GM19438 (cell line): Measurements from ENCODE around the gene CEP68.
"Not testable (repeated sequence)": the region's sequence is repeated elsewhere in the genome, so short reads cannot be mapped to it uniquely, and the experiment has no call there.

Experiments
- ATAC-seq: cut with Tn5 transposase; IDR thresholded peaks from one replicate; pipeline ENCODE4 v1.9.1; 2021; ENCODE audit warnings: low read depth; ENCODE audit not compliant: unreplicated experiment

CEP68 gene, protein sequence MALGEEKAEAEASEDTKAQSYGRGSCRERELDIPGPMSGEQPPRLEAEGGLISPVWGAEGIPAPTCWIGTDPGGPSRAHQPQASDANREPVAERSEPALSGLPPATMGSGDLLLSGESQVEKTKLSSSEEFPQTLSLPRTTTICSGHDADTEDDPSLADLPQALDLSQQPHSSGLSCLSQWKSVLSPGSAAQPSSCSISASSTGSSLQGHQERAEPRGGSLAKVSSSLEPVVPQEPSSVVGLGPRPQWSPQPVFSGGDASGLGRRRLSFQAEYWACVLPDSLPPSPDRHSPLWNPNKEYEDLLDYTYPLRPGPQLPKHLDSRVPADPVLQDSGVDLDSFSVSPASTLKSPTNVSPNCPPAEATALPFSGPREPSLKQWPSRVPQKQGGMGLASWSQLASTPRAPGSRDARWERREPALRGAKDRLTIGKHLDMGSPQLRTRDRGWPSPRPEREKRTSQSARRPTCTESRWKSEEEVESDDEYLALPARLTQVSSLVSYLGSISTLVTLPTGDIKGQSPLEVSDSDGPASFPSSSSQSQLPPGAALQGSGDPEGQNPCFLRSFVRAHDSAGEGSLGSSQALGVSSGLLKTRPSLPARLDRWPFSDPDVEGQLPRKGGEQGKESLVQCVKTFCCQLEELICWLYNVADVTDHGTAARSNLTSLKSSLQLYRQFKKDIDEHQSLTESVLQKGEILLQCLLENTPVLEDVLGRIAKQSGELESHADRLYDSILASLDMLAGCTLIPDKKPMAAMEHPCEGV

GRCh38 chr2:65056215-65057053 lies at the start of gene CEP68:
Gene CEP68 (plus strand): TSS chr2:65056416. CDS start chr2:65069445, 13,029 bp downstream.
- ATAC-seq, result peak; percentile 81

- no peak for ATAC-seq
Measured at GRCh38 chr2:65013776-65014175, 42.4 kb upstream of the CEP68 start.

DNA sequence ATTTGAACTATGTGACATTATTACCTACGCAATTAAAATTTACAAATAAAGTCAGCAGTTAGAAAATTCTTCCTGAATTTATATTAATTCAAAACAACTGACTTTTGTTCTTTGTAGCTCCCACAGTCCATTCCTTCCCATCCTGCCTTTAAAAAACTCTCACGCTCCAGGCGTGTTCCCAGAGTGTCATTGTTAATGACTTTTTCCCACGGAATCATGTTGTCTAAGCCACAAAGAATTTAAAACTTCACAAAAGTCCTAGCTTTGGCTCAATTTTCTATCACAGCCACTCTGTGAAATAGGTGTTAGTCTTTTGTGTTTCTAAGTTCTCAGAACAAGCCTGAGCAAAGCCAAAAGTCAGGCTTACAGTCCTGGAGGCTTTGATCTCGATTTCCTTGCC lies 40.5 kb upstream of the CEP68 start:
- ATAC-seq, result no peak

DNA sequence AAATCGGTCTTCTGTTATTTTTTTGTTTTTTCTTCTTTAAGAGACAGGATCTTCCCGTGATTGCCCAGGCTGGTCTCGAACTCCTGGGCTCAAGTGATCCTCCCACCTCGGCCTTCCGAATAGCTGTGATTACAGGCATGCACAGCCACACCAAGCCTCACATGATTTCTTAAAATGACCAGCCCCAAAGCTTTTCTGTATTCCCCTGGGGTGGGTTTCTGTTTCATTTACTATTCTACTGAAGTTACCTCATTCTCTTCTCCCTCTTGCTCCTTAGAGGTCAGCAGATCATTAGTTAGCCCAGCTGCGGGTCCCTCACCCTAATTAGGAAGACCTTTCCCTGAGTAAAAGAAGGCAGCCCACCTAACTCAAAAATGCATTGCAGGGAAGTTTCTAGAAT lies 39.4 kb upstream of the CEP68 start:
- peak; percentile 56 for ATAC-seq

DNA sequence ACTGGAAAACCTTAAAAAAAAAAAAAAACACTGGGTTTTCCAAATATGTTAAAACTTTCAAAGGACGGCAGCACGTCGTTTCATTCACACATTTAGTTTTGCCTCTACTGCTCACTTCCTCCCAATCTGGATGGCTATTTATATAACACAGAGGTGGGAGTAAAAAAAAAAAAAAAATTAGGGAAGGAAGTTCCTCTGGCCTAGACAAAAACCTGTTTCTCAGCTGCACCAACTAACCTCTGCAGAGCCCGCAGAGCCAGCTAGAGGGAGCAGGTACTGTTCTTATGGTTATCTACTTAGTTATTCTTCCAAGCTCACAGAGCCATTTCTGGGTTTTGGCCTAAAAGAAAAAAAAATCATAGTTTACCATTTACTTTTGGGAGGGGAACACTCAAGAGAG lies 38.9 kb upstream of the CEP68 start:
- ATAC-seq, result no peak

- ATAC-seq, result no peak
Measured at GRCh38 chr2:65018141-65018582, 38.1 kb upstream of the CEP68 start.

DNA sequence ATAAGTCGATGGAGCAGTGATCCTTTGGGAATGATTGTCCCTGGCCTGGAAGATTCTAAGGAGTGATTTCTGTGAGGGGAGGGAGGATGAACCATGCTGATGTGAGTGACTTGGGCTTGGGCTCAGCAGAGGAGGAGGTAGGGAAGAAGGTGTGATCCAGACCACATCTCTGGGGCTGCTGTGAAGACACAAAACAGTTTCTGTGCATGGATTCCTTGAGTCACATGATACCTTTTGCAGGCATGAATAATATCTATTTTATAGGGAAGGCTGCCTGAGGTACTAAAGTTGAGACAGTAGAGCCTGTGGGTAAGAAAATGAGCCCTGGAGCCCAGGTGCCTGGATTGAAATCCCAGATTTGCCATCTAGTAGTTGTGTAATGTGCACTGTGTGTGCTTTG lies 37.2 kb upstream of the CEP68 start:
- no peak for ATAC-seq

DNA sequence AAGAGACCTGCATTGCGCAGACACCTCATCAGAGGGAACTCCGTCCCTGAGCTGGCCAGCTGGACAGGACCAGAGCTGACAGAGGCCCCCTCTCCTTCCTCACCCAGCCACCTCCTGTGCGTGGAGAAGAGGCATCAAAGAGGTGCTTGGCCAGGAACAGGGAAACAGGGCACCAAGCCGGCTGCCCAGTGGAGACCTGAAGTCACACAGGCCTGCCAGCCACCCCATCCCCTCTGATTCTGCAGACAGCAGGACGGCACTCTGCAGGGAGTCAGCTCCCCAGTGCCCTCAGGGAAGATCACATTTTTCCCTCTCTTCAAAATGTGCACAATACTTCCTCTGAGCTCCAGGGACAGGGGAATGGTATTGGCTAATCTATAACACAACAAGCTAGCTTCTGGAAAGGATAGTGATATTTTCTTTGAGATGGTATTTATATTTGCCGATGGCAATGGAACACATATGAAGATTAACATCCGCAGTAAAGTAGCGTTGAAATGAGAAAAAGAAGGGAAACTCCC lies 36.5 kb upstream of the CEP68 start:
- ATAC-seq, result no peak

DNA sequence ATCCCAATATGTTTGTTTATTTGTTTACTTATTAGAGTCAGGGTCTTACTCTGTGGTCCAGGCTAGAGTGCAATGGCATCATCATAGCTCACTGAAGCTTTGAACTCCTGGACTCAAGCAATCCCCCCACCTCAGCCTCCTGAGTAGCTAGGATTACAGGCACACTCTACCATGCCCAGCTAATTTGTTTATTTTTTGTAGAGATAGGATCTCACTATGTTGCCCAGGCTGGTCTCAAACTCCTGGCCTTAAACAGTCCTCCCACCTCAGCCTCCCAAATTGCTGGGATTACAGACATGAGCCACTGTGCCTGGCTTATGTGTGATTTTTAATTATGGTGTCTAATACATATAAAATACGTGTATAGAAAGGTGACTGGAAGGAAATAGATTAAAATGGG lies 36.0 kb upstream of the CEP68 start:
- ATAC-seq, result not testable (repeated sequence)

DNA sequence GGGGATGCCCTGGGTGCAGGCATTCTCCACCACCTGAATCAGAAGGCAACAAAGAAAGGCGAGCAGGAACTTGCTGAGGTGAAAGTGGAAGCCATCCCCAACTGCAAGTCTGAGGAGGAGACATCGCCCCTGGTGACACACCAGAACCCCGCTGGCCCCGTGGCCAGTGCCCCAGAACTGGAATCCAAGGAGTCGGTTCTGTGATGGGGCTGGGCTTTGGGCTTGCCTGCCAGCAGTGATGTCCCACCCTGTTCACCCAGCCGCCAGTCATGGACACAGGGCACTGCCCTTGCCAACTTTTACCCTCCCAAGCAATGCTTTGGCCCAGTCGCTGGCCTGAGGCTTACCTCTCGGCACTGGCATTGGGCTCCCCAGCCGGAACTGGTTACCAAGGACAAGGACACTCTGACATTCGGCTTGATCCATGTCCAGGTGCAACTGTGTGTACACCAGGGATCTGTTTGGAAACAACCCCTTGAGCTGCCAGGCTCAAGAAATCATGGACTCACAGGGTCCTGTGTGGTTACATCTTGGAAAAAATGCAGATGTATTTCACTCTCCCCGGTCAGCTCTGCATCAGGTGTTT lies 35.2 kb upstream of the CEP68 start:
- no peak for ATAC-seq

GRCh38 chr2:65021709-65022108 lies 34.5 kb upstream of the CEP68 start:
- ATAC-seq, result no peak

GRCh38 chr2:65022189-65022588 lies 34.0 kb upstream of the CEP68 start:
- ATAC-seq, result no peak

- ATAC-seq, result no peak
Measured at GRCh38 chr2:65023742-65024141, 32.5 kb upstream of the CEP68 start.

DNA sequence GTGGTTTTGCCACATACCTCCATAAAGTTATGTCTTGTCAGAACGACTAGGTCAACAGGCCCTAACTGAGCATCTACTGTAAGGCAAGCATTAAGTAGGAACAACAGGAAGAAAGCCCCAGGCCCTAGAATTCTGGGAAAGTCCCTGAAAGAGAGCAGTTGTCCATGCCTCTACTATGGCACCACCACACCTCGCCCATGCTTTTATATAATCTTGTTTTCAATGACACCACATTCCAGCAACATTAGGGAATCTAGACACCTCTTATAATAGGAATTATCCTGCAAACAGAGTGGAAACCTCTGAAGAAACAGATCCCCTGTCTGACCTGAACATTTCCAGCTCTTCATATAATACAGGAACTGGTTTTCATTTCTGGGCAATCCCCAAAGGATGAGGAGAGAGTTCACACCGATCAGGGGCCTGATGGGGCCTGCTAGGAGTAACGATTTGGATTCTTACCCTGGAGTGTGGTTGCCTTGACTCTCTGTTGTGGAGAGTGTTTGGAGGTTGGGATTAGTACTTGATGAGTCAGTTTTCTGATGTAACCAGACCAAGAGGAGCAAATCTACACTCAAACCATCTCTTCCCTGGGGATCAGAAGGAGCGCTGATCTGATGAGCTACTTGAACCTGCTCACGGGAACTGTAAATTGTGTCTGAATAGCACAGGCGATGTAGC lies 31.9 kb upstream of the CEP68 start:
- ATAC-seq, result no peak

- no peak for ATAC-seq
Measured at GRCh38 chr2:65025453-65026123, 30.6 kb upstream of the CEP68 start.

- no peak for ATAC-seq
Measured at GRCh38 chr2:65026154-65026553, 30.1 kb upstream of the CEP68 start.

GRCh38 chr2:65026704-65027464 lies 29.3 kb upstream of the CEP68 start:
- ATAC-seq, result no peak

GRCh38 chr2:65027616-65028244 lies 28.5 kb upstream of the CEP68 start:
- ATAC-seq, result no peak
